HG03439 (cell line): ENCODE results near the gene TMEM229B.

Experiments
- ATAC-seq: cut with Tn5 transposase; IDR thresholded peaks from one replicate; pipeline ENCODE4 v1.9.1; 2021; ENCODE audit warnings: mild to moderate bottlenecking, moderate library complexity; ENCODE audit not compliant: unreplicated experiment

The TMEM229B gene

GRCh38 chr14:67487937-67488893 is at the start of gene TMEM229B:
TSS of gene TMEM229B (minus strand) at chr14:67488721. CDS start at chr14:67473923, 14,798 bp downstream.
- ATAC-seq, result peak; percentile 95

GRCh38 chr14:67537736-67538135 is 49.2 kb upstream of the TMEM229B start:
- no peak for ATAC-seq

- ATAC-seq, result no peak
These were observed 47.6 kb upstream of the TMEM229B start for GRCh38 chr14:67536087-67536486.

GRCh38 chr14:67533754-67534085 is 45.2 kb upstream of the TMEM229B start:
- ATAC-seq, result no peak

GRCh38 chr14:67532998-67533753 is 44.7 kb upstream of the TMEM229B start, which contains the start of gene PLEKHH1:
TSS of gene PLEKHH1 (plus strand) at chr14:67533290. CDS start at chr14:67541868, 8,578 bp downstream.
- no peak for ATAC-seq

GRCh38 chr14:67532606-67532997 is 44.1 kb upstream of the TMEM229B start:
- ATAC-seq, result no peak

- ATAC-seq, result no peak
These were observed 41.7 kb upstream of the TMEM229B start for GRCh38 chr14:67529947-67530935.

GRCh38 chr14:67528276-67528675 is 39.8 kb upstream of the TMEM229B start:
- ATAC-seq, result no peak

GRCh38 chr14:67527756-67528155 is 39.2 kb upstream of the TMEM229B start:
- no peak for ATAC-seq

- no peak for ATAC-seq
These were observed 38.3 kb upstream of the TMEM229B start for GRCh38 chr14:67526676-67527459.

- no peak for ATAC-seq
These were observed 37.7 kb upstream of the TMEM229B start for GRCh38 chr14:67526181-67526580.

GRCh38 chr14:67525389-67525788 is 36.9 kb upstream of the TMEM229B start:
- ATAC-seq, result no peak

GRCh38 chr14:67524634-67524963 is 36.1 kb upstream of the TMEM229B start:
- ATAC-seq, result no peak

- no peak for ATAC-seq
These were observed 35.5 kb upstream of the TMEM229B start for GRCh38 chr14:67523764-67524633.

GRCh38 chr14:67522270-67522669 is 33.7 kb upstream of the TMEM229B start:
- ATAC-seq, result no peak

- no peak for ATAC-seq
These were observed 32.0 kb upstream of the TMEM229B start for GRCh38 chr14:67520482-67520881.

- no peak for ATAC-seq
These were observed 30.9 kb upstream of the TMEM229B start for GRCh38 chr14:67519406-67519805.

- ATAC-seq, result no peak
These were observed 28.6 kb upstream of the TMEM229B start for GRCh38 chr14:67517083-67517482.

- ATAC-seq, result no peak
These were observed 28.2 kb upstream of the TMEM229B start for GRCh38 chr14:67516676-67517075.
